ENCODE results near the gene CDK5R1. TPM values are rescaled to one million over a fixed set of nuclear protein-coding genes. Genes with fewer than 3 reads are reported as not detected.

Gene CDK5R1
- total RNA-seq, 2 experiments from 2014 or later: 8.1 to 8.4 TPM

DNA sequence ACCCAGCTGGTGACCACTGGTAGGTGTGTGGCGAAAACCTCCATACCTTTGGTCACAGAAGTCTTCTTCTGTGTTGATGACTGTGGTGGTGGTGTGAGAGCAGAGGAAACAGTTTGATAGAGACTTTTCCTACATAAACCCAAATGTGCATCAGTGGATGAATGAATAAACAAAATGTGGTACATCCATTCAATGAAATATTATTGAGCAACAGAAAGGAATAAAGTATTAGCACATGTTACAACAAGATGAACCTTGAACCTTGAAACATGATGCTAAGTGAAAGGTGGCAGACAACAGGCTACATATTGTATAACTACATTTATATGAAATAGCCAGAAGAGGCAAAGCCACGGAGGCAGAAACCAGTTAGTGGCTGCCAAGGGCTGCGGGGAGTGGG lies 15.2 kb downstream of the CDK5R1 start:
- H3K4me1 Mint-ChIP-seq: peaks cover 35% of the 10 kb centered on the region
- no peak for DNase-seq

GRCh38 chr17:32502710-32503109 lies 15.9 kb downstream of the CDK5R1 start:
- H3K36me3 Mint-ChIP-seq: peaks cover 3% of the 10 kb centered on the region
- peak overlapping the region; percentile 99 for H3K27ac Mint-ChIP-seq
- DNase-seq: no peak
- peaks cover 37% of the 10 kb centered on the region for H3K4me1 Mint-ChIP-seq
- H3K9me3 Mint-ChIP-seq: no peaks in the 10 kb centered on the region
- no peak for ATAC-seq (ENCODE audit: low read depth)
- H3K27me3 Mint-ChIP-seq: no peaks in the 10 kb centered on the region
- H3K4me3 Mint-ChIP-seq: peak overlapping the region; percentile 39
- POLR2A ChIA-PET: interaction anchor here (1.4 to 3.0 kb wide), 3 partner anchors 14 to 17 kb away, joined by 7 to 16 read pairs (median 14); no protein-coding TSS in a partner anchor

More for the DNA sequence above, 15.2 kb downstream of the CDK5R1 start:
- no peaks in the 10 kb centered on the region for H3K27me3 Mint-ChIP-seq
- no peak for ATAC-seq (ENCODE audit: low read depth)
- H3K9me3 Mint-ChIP-seq: no peaks in the 10 kb centered on the region
- POLR2A ChIA-PET: interaction anchor here (1.7 kb wide), 1 partner anchor 15 kb away, joined by 3 read pairs; the partner anchor contains the start of gene CDK5R1
- peaks cover 3% of the 10 kb centered on the region for H3K36me3 Mint-ChIP-seq
- H3K27ac Mint-ChIP-seq: peak overlapping the region; percentile 99
- peak overlapping the region; percentile 31 for H3K4me3 Mint-ChIP-seq

DNA sequence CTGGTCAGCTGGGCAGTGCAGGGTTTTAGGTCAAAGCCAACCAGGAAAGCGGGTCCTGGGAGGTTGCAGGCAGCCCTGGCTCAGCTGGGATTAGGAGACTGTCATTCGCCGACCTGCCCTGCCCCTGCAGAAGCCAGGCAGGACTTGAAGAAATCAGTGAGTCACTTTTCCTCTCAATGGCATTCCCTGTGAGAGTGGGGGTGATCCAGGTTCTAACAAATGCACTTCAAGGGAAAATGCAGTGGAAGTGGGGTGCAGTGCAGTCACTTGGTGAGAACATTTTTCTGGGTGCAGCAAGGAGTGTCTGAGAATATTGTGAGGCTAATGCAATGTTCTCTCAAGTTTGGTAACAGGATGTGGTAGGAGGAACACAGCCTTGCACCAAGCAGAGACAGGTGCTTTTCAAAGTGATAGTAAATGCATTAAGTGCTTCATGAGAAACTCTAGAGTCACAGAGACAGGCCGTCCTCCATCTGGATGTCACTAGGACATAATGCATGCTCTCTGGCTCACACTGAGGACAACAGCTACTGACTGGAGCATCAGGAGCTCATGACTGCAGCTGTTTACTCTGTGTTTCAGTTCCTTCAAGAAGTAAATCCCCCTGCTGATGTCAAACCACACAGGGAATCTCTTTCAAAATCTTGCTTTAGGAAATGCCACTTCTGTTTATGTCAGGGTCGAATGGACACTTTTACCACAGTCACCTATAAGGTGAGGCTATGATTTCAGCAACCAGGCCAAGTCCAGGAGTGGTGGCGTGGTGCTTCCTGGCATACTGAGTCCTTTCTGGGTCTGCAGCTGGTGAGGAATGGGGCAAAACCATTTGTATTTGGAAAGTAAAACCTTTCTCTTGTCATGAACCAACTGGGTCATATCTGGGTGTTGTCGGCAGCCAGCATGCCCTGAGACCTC lies 16.7 kb downstream of the CDK5R1 start:
- H3K27me3 Mint-ChIP-seq: no peaks in the 10 kb centered on the region
- DNase-seq (peak; percentile 57), ATAC-seq (ENCODE audit: low read depth) (peak; percentile 98)
- peak overlapping the region; percentile 39 for H3K4me3 Mint-ChIP-seq
- POLR2A ChIA-PET: interaction anchor here (0.8 to 3.0 kb wide), 7 partner anchors 8 to 24 kb away, joined by 3 to 16 read pairs (median 7); partner anchors contain the start of gene CDK5R1
- peaks cover 3% of the 10 kb centered on the region for H3K36me3 Mint-ChIP-seq
- no peaks in the 10 kb centered on the region for H3K9me3 Mint-ChIP-seq
- peak overlapping the region; percentile 99 for H3K27ac Mint-ChIP-seq
- H3K4me1 Mint-ChIP-seq: peaks cover 37% of the 10 kb centered on the region

GRCh38 chr17:32504166-32504990 lies 17.6 kb downstream of the CDK5R1 start:
- Mint-ChIP-seq H3K36me3 (peaks cover 3% of the 10 kb centered on the region), H3K27me3 (no peaks in the 10 kb centered on the region), H3K4me3 (peak overlapping the region; percentile 60), H3K4me1 (peaks cover 37% of the 10 kb centered on the region), H3K9me3 (no peaks in the 10 kb centered on the region), H3K27ac (peak overlapping the region; percentile 99)
- DNase-seq: no peak
- POLR2A ChIA-PET: interaction anchor here (0.9 to 3.0 kb wide), 6 partner anchors 13 to 23 kb away, joined by 3 to 16 read pairs (median 10); partner anchors contain the start of gene CDK5R1
- no peak for ATAC-seq (ENCODE audit: low read depth)

DNA sequence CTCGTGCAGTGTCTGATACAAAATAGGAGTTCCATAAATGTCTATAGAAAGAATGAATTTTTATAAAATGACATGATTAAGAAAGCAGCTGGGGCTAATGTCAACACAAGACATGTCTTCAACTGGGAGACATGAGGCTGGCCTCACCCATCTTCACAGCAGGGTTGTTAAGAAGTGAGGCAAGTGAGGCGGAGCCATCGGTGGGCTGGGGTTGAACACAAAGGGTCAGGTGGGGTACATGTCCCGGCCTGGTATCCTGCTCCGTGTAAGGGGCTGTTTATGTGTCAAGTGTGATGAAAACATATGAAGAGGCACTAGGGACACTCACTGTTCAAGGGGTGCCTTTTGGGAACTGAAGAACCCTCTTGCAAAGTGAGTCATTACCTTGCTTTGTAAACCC lies 22.1 kb downstream of the CDK5R1 start:
- DNase-seq (no peak), ATAC-seq (ENCODE audit: low read depth) (no peak)
- peaks cover 3% of the 10 kb centered on the region for H3K36me3 Mint-ChIP-seq
- POLR2A ChIA-PET: interaction anchor here (0.6 kb wide), 1 partner anchor 245 kb away, joined by 3 read pairs; no protein-coding TSS in a partner anchor
- no peak overlapping the region for H3K4me3 Mint-ChIP-seq
- no peaks in the 10 kb centered on the region for H3K9me3 Mint-ChIP-seq
- H3K27me3 Mint-ChIP-seq: no peaks in the 10 kb centered on the region
- H3K4me1 Mint-ChIP-seq: peaks cover 30% of the 10 kb centered on the region
- no peak overlapping the region for H3K27ac Mint-ChIP-seq

DNA sequence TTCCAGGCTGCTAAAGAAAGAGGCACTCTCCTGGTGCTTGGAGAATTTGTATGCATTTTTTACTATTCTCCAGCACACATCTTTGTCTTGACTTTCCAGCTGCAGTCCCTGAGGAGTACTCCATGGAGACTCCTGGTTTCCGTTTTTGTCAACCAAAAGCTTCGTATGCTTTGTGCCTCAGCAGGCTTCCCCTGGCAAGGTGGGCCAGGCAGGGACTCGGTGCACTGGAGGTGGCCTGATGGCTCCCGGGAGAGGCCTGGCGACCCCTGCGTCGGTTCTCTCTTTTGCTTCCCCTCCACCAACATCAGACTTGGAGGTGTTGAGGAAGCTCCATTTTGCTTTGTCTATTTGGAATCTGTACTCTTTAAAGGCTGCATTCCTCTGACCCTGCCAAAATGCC lies 23.7 kb downstream of the CDK5R1 start:
- DNase-seq: no peak
- Mint-ChIP-seq H3K36me3 (peaks cover 3% of the 10 kb centered on the region), H3K4me1 (peaks cover 22% of the 10 kb centered on the region), H3K4me3 (no peak overlapping the region), H3K27ac (no peak overlapping the region), H3K27me3 (no peaks in the 10 kb centered on the region), H3K9me3 (no peaks in the 10 kb centered on the region)
- POLR2A ChIA-PET: no interaction called here
- no peak for ATAC-seq (ENCODE audit: low read depth)

GRCh38 chr17:32512328-32512727 lies 25.5 kb downstream of the CDK5R1 start:
- Mint-ChIP-seq H3K4me3 (no peak overlapping the region), H3K4me1 (peaks cover 37% of the 10 kb centered on the region), H3K27me3 (no peaks in the 10 kb centered on the region), H3K27ac (no peak overlapping the region), H3K36me3 (no peaks in the 10 kb centered on the region), H3K9me3 (no peaks in the 10 kb centered on the region)
- POLR2A ChIA-PET: interaction anchor here (1.3 kb wide), 1 partner anchor 25 kb away, joined by 8 read pairs; the partner anchor contains the start of gene CDK5R1
- DNase-seq (no peak), ATAC-seq (ENCODE audit: low read depth) (no peak)

DNA sequence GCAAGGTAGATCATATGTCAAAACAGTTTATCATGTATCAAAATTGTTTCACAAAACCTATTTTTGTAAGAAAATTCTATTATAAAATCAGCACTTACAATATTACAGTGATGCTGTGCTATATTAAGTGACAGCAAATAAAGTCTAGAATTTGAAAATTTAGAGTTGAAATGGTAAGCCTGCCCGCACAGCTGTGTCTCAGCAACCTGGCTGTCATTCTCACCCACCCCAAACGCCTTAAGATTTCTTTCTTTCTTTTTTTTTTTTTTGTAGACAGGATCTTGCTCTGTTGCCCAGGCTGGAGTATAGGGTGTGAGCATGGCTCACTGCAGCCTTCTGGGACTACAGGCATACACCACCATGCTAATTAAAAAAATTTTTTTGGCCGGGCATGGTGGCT lies 26.8 kb downstream of the CDK5R1 start:
- DNase-seq (no peak), ATAC-seq (ENCODE audit: low read depth) (no peak)
- H3K27ac Mint-ChIP-seq: no peak overlapping the region
- H3K9me3 Mint-ChIP-seq: no peaks in the 10 kb centered on the region
- H3K36me3 Mint-ChIP-seq: no peaks in the 10 kb centered on the region
- H3K4me3 Mint-ChIP-seq: no peak overlapping the region
- POLR2A ChIA-PET: interaction anchor here (1.3 kb wide), 1 partner anchor 26 kb away, joined by 8 read pairs; the partner anchor contains the start of gene CDK5R1
- H3K27me3 Mint-ChIP-seq: no peaks in the 10 kb centered on the region
- H3K4me1 Mint-ChIP-seq: peaks cover 42% of the 10 kb centered on the region

GRCh38 chr17:32514606-32515005 lies 27.8 kb downstream of the CDK5R1 start:
- no peak overlapping the region for H3K4me3 Mint-ChIP-seq
- POLR2A ChIA-PET: no interaction called here
- peaks cover 45% of the 10 kb centered on the region for H3K4me1 Mint-ChIP-seq
- no peaks in the 10 kb centered on the region for H3K9me3 Mint-ChIP-seq
- ATAC-seq (ENCODE audit: low read depth) (no peak), DNase-seq (no peak)
- H3K27ac Mint-ChIP-seq: no peak overlapping the region
- H3K36me3 Mint-ChIP-seq: no peaks in the 10 kb centered on the region
- no peaks in the 10 kb centered on the region for H3K27me3 Mint-ChIP-seq

DNA sequence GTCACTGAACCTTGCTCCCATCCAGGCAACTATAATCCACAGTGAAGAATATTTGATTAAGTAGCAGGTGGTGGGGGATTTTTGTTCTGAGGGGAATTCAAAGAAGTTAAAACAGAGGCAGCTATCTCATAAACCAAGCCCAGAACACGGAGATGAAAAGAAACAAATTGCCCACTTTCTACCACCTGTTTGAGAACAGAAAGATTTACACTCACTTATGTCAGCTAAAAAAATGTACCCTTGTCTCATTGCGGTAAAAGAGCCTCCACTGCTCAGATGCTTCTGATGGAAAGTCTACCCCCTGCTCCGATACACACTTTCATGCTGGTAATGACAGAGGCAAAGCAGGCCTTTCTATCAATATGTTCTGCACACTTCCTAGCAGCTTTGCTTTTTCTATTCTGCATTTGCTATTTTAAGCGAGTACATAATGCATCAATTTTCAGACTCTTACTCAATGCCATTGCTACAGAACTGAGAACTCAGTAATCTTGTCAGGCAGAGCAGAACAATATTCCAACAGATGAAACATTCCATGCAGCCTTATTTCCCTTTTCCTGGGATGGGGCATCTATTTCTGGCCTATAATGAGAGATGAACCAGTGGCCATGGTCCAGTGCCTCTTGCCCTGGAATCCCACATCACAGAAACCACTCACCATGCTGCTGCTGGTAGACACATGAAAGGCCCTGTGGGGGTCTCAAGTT lies 29.0 kb downstream of the CDK5R1 start:
- ATAC-seq (ENCODE audit: low read depth): no peak
- Mint-ChIP-seq H3K36me3 (no peaks in the 10 kb centered on the region), H3K4me1 (peaks cover 54% of the 10 kb centered on the region), H3K27ac (peak overlapping the region; percentile 52), H3K27me3 (no peaks in the 10 kb centered on the region), H3K4me3 (no peak overlapping the region), H3K9me3 (no peaks in the 10 kb centered on the region)
- no peak for DNase-seq
- POLR2A ChIA-PET: interaction anchor here (2.7 kb wide), 1 partner anchor 12 kb away, joined by 16 read pairs; no protein-coding TSS in a partner anchor

DNA sequence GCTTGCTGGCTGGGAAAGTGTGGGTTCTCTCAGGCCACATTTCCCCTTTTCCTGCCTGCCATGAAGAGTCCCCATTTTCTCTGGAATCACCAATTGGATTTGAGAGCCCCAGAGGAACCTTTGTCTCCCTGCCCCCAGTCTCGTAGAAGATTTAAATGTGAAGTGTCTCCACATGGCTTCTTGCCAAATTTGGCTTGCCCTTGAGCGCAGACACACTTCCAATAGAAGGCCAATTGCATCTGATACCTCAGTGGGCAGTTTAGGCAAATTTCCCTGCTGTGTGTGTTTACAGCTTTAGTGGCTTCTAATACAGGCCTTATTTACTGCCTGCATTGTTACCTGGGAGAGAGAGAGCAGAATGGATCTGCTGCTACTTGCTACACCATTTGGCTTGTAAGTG lies 29.7 kb downstream of the CDK5R1 start:
- POLR2A ChIA-PET: interaction anchor here (1.2 to 5.5 kb wide), 4 partner anchors 12 to 32 kb away, joined by 3 to 60 read pairs (median 12); partner anchors contain the start of gene CDK5R1
- no peak overlapping the region for H3K27ac Mint-ChIP-seq
- no peak overlapping the region for H3K4me3 Mint-ChIP-seq

DNA sequence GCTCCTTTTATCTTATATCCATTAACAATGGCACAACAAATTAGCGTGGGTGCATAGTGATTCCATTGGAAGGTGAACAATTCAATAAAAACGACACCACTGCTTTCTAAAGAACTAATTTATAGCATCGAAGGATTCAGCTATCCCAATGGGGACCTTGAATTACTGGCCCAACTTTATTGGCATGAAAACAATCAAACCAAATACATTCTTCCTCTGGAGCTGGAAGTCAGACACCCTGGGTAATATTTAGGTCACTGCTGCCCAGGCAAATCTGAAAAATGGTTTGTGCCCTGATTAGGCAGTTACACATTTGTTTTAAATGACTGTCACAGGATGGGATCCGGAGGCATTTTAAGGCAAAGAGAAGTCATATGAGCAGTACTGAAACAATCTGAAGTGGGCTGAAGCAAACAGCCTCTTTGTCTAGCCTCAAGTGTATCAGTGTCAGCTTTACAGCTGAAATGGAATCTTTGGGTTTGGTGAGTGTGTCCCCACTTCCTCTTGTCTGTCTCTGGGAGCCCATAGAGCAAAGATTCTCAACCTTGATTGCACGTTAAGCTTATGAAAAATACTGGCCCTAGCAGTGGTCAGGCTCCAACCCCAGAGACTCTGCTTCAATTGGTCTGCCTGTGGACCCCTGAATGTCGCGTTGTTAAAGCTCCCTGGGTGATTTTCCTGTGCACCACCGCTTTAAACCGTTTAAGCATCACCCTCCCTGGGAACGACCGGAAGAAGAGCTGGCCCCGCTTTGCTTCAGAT lies 30.3 kb downstream of the CDK5R1 start:
- Mint-ChIP-seq H3K4me1 (peaks cover 56% of the 10 kb centered on the region), H3K9me3 (no peaks in the 10 kb centered on the region), H3K4me3 (peak overlapping the region; percentile 62), H3K27ac (peak overlapping the region; percentile 83), H3K27me3 (no peaks in the 10 kb centered on the region), H3K36me3 (peaks cover under 1% of the 10 kb centered on the region)
- ATAC-seq (ENCODE audit: low read depth): peak; percentile 38
- no peak for DNase-seq
- POLR2A ChIA-PET: interaction anchor here (1.0 to 5.5 kb wide), 9 partner anchors 9 to 36 kb away, joined by 3 to 60 read pairs (median 5); partner anchors contain the start of gene CDK5R1

More for the DNA sequence above, 29.7 kb downstream of the CDK5R1 start:
- peaks cover 58% of the 10 kb centered on the region for H3K4me1 Mint-ChIP-seq
- H3K9me3 Mint-ChIP-seq: no peaks in the 10 kb centered on the region
- no peak for ATAC-seq (ENCODE audit: low read depth)
- no peaks in the 10 kb centered on the region for H3K36me3 Mint-ChIP-seq
- DNase-seq: no peak
- H3K27me3 Mint-ChIP-seq: no peaks in the 10 kb centered on the region

Measured in activated naive CD8-positive, alpha-beta T cell treated with anti-CD3 and anti-CD28 coated beads, Interleukin-2, amount 10 ng/mL, durations not matched to agents 7 days and 5 days (primary cell).